Aorta (tissue), 5 donors: ENCODE data around the gene ATXN2L. TPM values are rescaled to one million over a fixed set of nuclear protein-coding genes. Genes with fewer than 3 reads are reported as not detected.

Experiments used
- ATAC-seq: fragments of 200-7000 bp; cut with Tn5 transposase; one replicate; pipeline ENCODE4 v1.9.1; 2022; ENCODE audit warnings: moderate library complexity; ENCODE audit not compliant: low FRiP score
- DNase-seq, 2 donors: peaks; one replicate each; pipeline ENCODE4 v3.0.0-alpha.2; 2020
- H3K27ac ChIP-seq, 2 donors: one replicate each; pipeline ENCODE4 v1.5.1; 2013; ENCODE audit warnings: low read length in 2 of 2, mild to moderate bottlenecking in 2 of 2, moderate library complexity in 2 of 2, control low read depth in 1 of 2, inconsistent platforms in 1 of 2, low read depth in 1 of 2
- H3K27me3 ChIP-seq, 2 donors: one replicate each; pipeline ENCODE4 v1.6.1; 2013; ENCODE audit warnings: control low read depth in 1 of 2, low read length in 1 of 2, mild to moderate bottlenecking in 1 of 2, moderate library complexity in 1 of 2; ENCODE audit not compliant: insufficient read depth in 2 of 2, control insufficient read depth in 1 of 2
- H3K36me3 ChIP-seq, 2 donors: one replicate each; pipeline ENCODE4 v1.6.1; 2013; ENCODE audit warnings: control low read depth in 1 of 2, low read length in 1 of 2, mild to moderate bottlenecking in 1 of 2; ENCODE audit not compliant: insufficient read depth in 2 of 2, control insufficient read depth in 1 of 2
- H3K4me1 ChIP-seq, 2 donors: one replicate each; pipeline ENCODE4 v1.6.1; 2013; ENCODE audit warnings: low read length in 2 of 2, control low read depth in 1 of 2, mild to moderate bottlenecking in 1 of 2, moderate library complexity in 1 of 2; ENCODE audit not compliant: insufficient read depth in 2 of 2, control insufficient read depth in 1 of 2
- H3K4me3 ChIP-seq, 2 donors: one replicate each; pipeline ENCODE4 v1.5.1; 2013; ENCODE audit warnings: low read length in 2 of 2, control low read depth in 1 of 2, mild to moderate bottlenecking in 1 of 2
- H3K9me3 ChIP-seq: one replicate; pipeline ENCODE4 v1.6.1; 2013; ENCODE audit warnings: mild to moderate bottlenecking, low read length; ENCODE audit not compliant: control insufficient read depth
- WGBS, 2 donors: extraction: QIAGEN DNeasy Blood & Tissue Kit; methylation state at CpG; one replicate each; pipeline ENCODE4 v1.1.7; 2013; 5-methylcytosine and 5-hydroxymethylcytosine counted together
- intact Hi-C, 2 donors: fragments of 100-400 bp; cut with DNase I; formaldehyde crosslinking; loops; one replicate each; pipeline versions ENCODE4 v1.14.2 to v1.15.0; 2022
- polyA plus RNA-seq, 2 donors: library from polyadenylated mRNA; stranded (reverse); fragments of 200-250 nt; gene quantifications; one replicate each; pipeline ENCODE4 v1.2.3, GENCODE V29; 2013
- total RNA-seq, 2 donors: library from RNA; stranded (reverse); fragmentation: NEBNext Ultra II Directional; extraction: Animal tissue kit (Norgen Biotek cat#: 25700); gene quantifications; one replicate each; pipeline ENCODE4 v1.2.1, GENCODE V29; 2021
- donor health status: healthy with polysubstance abuse.
- donor health status: Bipolar disorder and iron deficiency.
- donor health status: DM: no; HTN: no; CAD: no.
- donor health status: DM: no; HTN: no; CAD: no.
- donor health status: DM: yes; HTN: yes; CAD: no.

Gene ATXN2L
- total and polyA plus RNA-seq, 4 donors = 22.4 to 124 (median 76.3) TPM

DNA sequence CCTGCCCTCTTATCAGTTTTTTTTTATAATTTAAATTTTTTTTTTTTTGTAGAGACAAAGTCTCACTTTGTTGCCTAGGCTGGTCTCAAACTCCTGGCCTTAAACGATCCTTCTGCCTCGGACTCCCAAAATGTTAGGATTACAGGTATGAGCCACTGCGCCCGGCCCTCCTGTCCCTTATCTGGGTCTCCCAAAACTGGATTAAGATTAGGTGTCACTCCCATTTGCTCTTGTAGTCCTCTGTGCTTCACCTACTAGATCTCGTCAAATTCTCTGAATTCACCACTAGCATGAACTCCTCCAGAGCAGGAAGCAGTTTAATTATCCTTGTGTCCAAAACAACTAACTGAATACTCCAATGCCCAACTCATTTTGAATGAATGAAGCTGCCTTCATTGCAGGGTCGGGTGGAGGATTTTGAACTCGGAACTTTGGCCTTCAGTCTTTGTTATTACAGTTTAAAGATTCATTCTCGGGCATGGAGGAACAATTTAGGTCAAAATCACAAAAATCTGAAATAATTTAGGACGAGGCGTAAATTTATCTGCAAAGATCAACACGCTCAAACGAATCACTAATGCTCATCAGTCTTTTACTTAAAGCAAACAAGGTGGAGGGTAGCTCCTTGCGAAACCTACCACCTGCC, 802 bp upstream of the ATXN2L start:
- no peak for ATAC-seq
- Histone ChIP-seq H3K27me3 (no peaks in the 10 kb centered on the region), H3K4me3 (peak overlapping the region; percentile 38 to 81), H3K4me1 (no peaks in the 10 kb centered on the region), H3K36me3 (peaks cover 0 to 2% of the 10 kb centered on the region in 2 donors), H3K9me3 (no peaks in the 10 kb centered on the region), H3K27ac (peak overlapping the region in 1 of 2 donors; percentile 87)
- DNase-seq = peak in 1 of 2 donors; percentile 55
- intact Hi-C loops = loop anchor here (5.0 kb wide), 3 partner anchors 40 to 130 kb away; partner anchors contain the start of genes SH2B1 (in 2 of the 2) and NFATC2IP (in 1 of the 2)
- WGBS, 2 donors = 27 to 29% methylated on average over 13 of the region's 13 CpGs

DNA sequence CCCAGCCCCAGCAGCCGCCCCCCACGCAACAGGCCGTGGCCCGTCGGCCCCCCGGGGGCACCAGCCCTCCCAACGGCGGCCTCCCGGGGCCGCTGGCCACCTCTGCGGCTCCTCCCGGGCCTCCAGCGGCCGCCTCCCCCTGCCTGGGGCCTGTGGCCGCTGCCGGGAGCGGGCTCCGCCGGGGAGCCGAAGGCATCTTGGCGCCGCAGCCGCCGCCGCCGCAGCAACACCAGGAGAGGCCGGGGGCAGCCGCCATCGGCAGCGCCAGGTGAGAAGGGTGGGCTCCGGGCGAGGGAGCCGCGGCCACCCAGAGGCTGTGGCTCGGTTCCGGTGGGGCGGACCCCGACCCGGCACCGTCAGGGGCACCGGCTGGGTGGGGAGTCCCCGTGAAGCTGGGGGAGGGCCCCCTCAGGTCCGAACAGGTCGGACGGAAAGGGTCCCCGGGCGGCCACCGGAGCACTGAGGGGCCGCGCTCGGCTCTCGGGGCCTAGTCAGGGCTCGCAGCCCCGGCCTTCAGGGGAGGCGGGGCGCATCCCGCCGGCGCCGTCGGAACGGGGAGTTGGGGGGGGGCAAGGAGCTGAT, 583 bp downstream of the ATXN2L start:
- Histone ChIP-seq H3K36me3 (peaks cover 0 to 2% of the 10 kb centered on the region in 2 donors), H3K27me3 (no peaks in the 10 kb centered on the region), H3K4me1 (no peaks in the 10 kb centered on the region), H3K4me3 (peak overlapping the region; percentile 81 to 98), H3K27ac (peak overlapping the region; percentile 96), H3K9me3 (no peaks in the 10 kb centered on the region)
- intact Hi-C loops = loop anchor here (5.0 kb wide), 3 partner anchors 39 to 129 kb away; partner anchors contain the start of genes SH2B1 (in 2 of the 2) and NFATC2IP (in 1 of the 2)
- DNase-seq (no peak), ATAC-seq (no peak)
- 0% methylated on average over 39 to 62 of the region's 62 CpGs for whole genome bisulfite sequencing, 2 donors

DNA sequence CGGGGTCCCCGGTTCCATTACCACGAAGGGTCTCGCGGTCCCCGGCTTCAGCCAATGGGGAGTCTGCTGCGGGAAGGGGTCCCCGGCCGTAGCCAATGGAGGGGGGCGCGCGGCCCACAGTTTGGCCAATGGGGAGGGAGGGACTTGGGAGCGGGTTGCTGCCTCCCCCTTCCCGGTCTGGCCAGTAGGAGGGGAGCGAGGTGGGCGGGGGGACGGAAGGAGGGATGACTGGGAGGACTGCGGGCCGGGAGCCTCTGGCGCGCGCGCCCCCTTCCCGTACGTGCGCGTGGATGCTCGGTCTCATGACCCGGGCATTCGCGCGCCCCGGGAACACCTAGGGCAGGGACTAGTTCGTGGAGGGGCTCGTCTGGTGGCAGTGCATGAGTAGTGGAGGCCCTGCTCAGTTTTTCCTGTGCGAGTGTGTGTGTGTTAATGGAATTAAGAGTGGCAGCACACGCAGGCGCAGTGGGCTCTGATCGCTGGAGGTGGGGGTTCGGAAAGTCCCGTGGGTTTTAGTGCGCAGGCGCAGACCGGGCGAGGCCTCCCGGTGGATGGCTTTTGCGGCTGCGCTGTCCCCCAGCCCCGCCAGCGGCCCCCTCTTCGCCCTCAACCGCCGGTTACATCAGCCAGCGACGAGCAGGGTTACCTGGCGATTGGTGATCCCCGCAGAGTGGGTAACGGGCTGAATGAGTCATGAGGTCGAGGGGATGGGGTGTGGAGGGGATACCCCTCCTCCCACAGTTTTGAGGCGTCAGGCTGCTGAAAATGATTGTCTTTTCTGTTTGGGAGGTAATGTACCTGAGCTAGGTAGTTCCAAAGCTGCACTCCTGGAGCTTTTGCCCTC, 1.3 kb downstream of the ATXN2L start:
- Histone ChIP-seq H3K27ac (peak overlapping the region; percentile 96), H3K4me1 (no peaks in the 10 kb centered on the region), H3K36me3 (peaks cover 0 to 2% of the 10 kb centered on the region in 2 donors), H3K27me3 (no peaks in the 10 kb centered on the region), H3K4me3 (peak overlapping the region; percentile 81 to 98), H3K9me3 (no peaks in the 10 kb centered on the region)
- intact Hi-C loops = loop anchor here (2.0 to 5.0 kb wide), 4 partner anchors 21 to 128 kb away; partner anchors contain the start of genes SH2B1 (in 2 of the 2) and NFATC2IP (in 1 of the 2)
- peak; percentile 99 for DNase-seq
- WGBS, 2 donors = 0 to 1% methylated on average over 55 to 60 of the region's 60 CpGs
- peak; percentile 96 for ATAC-seq

DNA sequence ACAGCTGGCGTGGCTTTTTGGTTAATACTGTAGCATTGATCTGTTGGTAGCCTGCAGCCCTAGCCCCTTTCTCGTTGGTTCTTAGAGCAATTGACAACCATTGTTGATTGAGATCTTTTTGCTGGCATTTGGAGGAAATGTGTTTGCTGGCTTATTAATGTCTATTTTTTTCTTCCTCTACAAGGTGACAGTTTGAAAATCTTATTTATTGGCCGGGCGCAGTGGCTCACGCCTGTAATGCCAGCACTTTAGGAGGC, 1.8 kb downstream of the ATXN2L start:
- DNase-seq = no peak
- Histone ChIP-seq H3K27ac (peak overlapping the region in 1 of 2 donors; percentile 82), H3K9me3 (no peaks in the 10 kb centered on the region), H3K4me3 (peak overlapping the region; percentile 36 to 49), H3K27me3 (no peaks in the 10 kb centered on the region), H3K4me1 (no peaks in the 10 kb centered on the region), H3K36me3 (peaks cover 0 to 2% of the 10 kb centered on the region in 2 donors)
- intact Hi-C loops = loop anchor here (2.0 to 5.0 kb wide), 4 partner anchors 20 to 128 kb away; partner anchors contain the start of genes SH2B1 (in 2 of the 2) and NFATC2IP (in 1 of the 2)
- WGBS, 2 donors = 25 to 28% methylated on average over 5 of the region's 5 CpGs
- no peak for ATAC-seq

DNA sequence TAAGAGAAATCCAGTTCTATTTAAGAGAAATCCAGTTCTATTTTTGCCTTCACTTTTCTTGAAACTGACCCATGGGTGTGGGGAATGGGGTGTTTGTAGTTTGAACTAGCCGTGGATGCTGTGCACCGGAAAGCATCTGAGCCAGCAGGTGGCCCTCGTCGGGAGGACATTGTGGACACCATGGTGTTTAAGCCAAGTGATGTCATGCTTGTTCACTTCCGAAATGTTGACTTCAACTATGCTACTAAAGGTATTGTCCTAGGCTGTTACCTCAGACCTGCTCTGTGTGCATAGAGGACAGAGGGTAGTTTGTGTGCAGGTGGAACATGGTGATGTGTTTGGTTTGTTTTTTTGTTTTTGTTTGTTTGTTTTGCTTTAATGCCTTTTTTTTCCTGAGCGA, 3.3 kb downstream of the ATXN2L start:
- Histone ChIP-seq H3K9me3 (no peaks in the 10 kb centered on the region), H3K4me3 (no peak overlapping the region), H3K4me1 (no peaks in the 10 kb centered on the region), H3K27ac (no peak overlapping the region), H3K27me3 (no peaks in the 10 kb centered on the region), H3K36me3 (peaks cover 0 to 4% of the 10 kb centered on the region in 2 donors)
- DNase-seq (no peak), ATAC-seq (no peak)
- 50 to 58% methylated on average over 6 of the region's 6 CpGs for WGBS, 2 donors
- intact Hi-C loops = no loop called here

DNA sequence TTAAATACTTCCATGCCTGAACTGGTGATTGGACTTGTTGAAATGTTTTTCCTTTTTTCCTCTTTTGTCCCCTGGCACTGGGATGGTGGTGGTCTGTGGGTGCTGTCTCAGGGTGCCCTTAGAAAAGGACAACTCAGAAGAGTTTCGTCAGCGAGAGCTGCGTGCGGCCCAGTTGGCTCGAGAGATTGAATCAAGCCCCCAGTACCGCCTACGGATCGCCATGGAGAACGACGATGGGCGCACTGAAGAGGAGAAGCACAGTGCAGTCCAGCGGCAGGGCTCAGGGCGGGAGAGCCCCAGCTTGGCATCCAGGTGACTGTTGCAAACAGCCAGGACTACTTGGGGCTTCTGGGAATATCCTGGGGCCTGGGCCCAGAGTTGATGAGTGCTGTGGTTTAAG, 6.9 kb downstream of the ATXN2L start:
- intact Hi-C loops = no loop called here
- ATAC-seq = no peak
- peak; percentile 33 to 62 for DNase-seq
- Histone ChIP-seq H3K27me3 (no peaks in the 10 kb centered on the region), H3K4me3 (no peak overlapping the region), H3K36me3 (peaks cover 13 to 15% of the 10 kb centered on the region in 2 donors), H3K9me3 (no peaks in the 10 kb centered on the region), H3K4me1 (no peaks in the 10 kb centered on the region), H3K27ac (no peak overlapping the region)
- WGBS, 2 donors = 94 to 97% methylated on average over 13 of the region's 13 CpGs

DNA sequence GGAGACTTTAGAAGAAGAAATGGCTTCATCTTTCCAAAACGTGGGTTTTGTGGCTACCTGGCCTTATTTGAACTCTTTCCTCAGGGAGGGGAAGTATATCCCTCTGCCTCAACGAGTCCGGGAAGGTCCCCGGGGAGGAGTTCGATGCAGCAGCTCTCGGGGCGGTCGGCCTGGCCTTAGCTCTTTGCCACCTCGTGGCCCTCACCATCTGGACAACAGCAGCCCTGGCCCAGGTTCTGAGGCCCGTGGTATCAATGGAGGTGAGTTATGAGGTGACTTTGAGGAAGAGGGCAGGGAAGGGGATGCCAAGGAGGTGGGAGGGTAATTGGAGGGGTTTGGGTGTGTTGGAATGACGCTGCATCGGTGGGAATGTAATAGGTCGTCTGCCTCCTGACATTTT, 7.7 kb downstream of the ATXN2L start:
- ATAC-seq (no peak), DNase-seq (peak in 1 of 2 donors; percentile 40)
- no peaks in the 10 kb centered on the region for H3K4me1 ChIP-seq
- intact Hi-C loops = no loop called here
- WGBS, 2 donors = 86 to 87% methylated on average over 13 of the region's 13 CpGs
- H3K27ac ChIP-seq = no peak overlapping the region
- peaks cover 13 to 18% of the 10 kb centered on the region in 2 donors for H3K36me3 ChIP-seq
- no peaks in the 10 kb centered on the region for H3K27me3 ChIP-seq
- no peak overlapping the region for H3K4me3 ChIP-seq
- no peaks in the 10 kb centered on the region for H3K9me3 ChIP-seq

DNA sequence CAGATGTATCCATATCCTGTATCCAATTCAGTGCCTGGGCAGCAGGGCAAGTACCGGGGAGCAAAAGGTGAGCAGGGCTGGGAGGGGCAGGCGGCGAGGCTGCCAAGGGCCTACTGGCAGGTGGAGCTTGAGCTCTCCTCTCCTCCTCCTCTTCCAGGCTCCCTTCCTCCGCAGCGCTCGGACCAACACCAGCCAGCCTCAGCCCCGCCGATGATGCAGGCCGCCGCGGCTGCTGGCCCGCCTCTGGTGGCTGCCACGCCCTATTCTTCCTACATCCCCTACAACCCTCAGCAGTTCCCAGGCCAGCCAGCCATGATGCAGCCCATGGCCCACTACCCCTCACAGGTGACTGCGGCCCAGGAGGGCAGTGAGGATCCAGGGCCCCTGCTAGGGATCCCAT, 11.6 kb downstream of the ATXN2L start:
- intact Hi-C loops = no loop called here
- ATAC-seq (no peak), DNase-seq (peak in 1 of 2 donors; percentile 23)
- Histone ChIP-seq H3K4me3 (no peak overlapping the region), H3K27me3 (no peaks in the 10 kb centered on the region), H3K36me3 (peaks cover 13 to 16% of the 10 kb centered on the region in 2 donors), H3K9me3 (no peaks in the 10 kb centered on the region), H3K4me1 (no peaks in the 10 kb centered on the region), H3K27ac (no peak overlapping the region)
- 94 to 95% methylated on average over 9 to 14 of the region's 14 CpGs for WGBS, 2 donors
